SK-N-SH (cell line): ENCODE data around the gene C12orf57.

ENCODE experiments used
- CTCF ChIP-seq: fragments of 200-600 bp; sonication (generic); IDR thresholded peaks from 2 replicates; pipeline ENCODE4 v1.6.1; 2017; ENCODE audit warnings: antibody characterized with exemption, mild to moderate bottlenecking, moderate library complexity
- EP300 ChIP-seq, 2 experiments: IDR thresholded peaks; 2 replicates each; pipeline versions ENCODE4 v1.4.0 to v1.6.1; 2012; ENCODE audit warnings: borderline replicate concordance in 1 of 2, low read depth in 1 of 2, low read length in 1 of 2
- FOXJ3 ChIP-seq: sonication (generic); formaldehyde crosslinking; IDR thresholded peaks from 2 replicates; pipeline ENCODE4 v1.5.1; 2020; ENCODE audit warnings: mild to moderate bottlenecking, missing genetic modification reagents
- GATA2 ChIP-seq: sonication (generic); formaldehyde crosslinking; IDR thresholded peaks from 2 replicates; pipeline ENCODE4 v1.5.0; 2020; ENCODE audit warnings: mild to moderate bottlenecking, missing genetic modification reagents
- MAX ChIP-seq: IDR thresholded peaks from 2 replicates; pipeline ENCODE4 v1.4.0; 2012; ENCODE audit warnings: low read depth
- POLR2AphosphoS5 ChIP-seq: IDR thresholded peaks from 2 replicates; pipeline ENCODE4 v1.6.1; 2012; ENCODE audit warnings: low read depth, low read length
- RAD21 ChIP-seq: IDR thresholded peaks from 2 replicates; pipeline ENCODE4 v1.6.1; 2012; ENCODE audit warnings: mild to moderate bottlenecking, low read length
- RFX5 ChIP-seq: IDR thresholded peaks from 2 replicates; pipeline ENCODE4 v1.6.1; 2012; ENCODE audit warnings: mild to moderate bottlenecking, improper control_type of control experiment, low read length
- TAF1 ChIP-seq: IDR thresholded peaks from 2 replicates; pipeline ENCODE4 v1.6.1; 2012; ENCODE audit warnings: low read depth, mild to moderate bottlenecking, low read length, moderate library complexity, borderline replicate concordance
- TCF12 ChIP-seq: IDR thresholded peaks from 2 replicates; pipeline ENCODE4 v1.4.0; 2012
- YY1 ChIP-seq: IDR thresholded peaks from 2 replicates; pipeline ENCODE4 v1.4.0; 2012; ENCODE audit warnings: low read depth, mild to moderate bottlenecking
- TF ChIP-seq, protein P1 (sequence below): fragments of 150-350 bp; IDR thresholded peaks from 2 replicates; pipeline ENCODE4 v1.6.1; 2017; ENCODE audit warnings: antibody characterized with exemption, low read length, low read depth, borderline replicate concordance
- TF ChIP-seq, protein P2 (sequence below): IDR thresholded peaks from 2 replicates; pipeline ENCODE4 v1.4.0; 2012; ENCODE audit warnings: low read depth, borderline replicate concordance
- TF ChIP-seq, protein P3 (sequence below): IDR thresholded peaks from 2 replicates; pipeline ENCODE4 v1.4.0; 2012; ENCODE audit warnings: low read depth, borderline replicate concordance

- TF ChIP-seq CTCF: no peak
- no peak for TF ChIP-seq GATA2
- TF ChIP-seq EP300 (IDR thresholded peaks at IDR 0.05; ENCODE audit: borderline replicate concordance in 1 of 2, low read depth in 1 of 2, low read length in 1 of 2): no peak
- no peak for TF ChIP-seq TCF12
- TF ChIP-seq POLR2AphosphoS5: no peak
- TF ChIP-seq RFX5: no peak
- TF ChIP-seq, protein P1, sequence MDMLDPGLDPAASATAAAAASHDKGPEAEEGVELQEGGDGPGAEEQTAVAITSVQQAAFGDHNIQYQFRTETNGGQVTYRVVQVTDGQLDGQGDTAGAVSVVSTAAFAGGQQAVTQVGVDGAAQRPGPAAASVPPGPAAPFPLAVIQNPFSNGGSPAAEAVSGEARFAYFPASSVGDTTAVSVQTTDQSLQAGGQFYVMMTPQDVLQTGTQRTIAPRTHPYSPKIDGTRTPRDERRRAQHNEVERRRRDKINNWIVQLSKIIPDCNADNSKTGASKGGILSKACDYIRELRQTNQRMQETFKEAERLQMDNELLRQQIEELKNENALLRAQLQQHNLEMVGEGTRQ: no peak
- TF ChIP-seq MAX: no peak
- no peak for TF ChIP-seq FOXJ3 (CRISPR knock-in tag)
- TF ChIP-seq, protein P2, sequence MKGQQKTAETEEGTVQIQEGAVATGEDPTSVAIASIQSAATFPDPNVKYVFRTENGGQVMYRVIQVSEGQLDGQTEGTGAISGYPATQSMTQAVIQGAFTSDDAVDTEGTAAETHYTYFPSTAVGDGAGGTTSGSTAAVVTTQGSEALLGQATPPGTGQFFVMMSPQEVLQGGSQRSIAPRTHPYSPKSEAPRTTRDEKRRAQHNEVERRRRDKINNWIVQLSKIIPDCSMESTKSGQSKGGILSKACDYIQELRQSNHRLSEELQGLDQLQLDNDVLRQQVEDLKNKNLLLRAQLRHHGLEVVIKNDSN: no peak
- TF ChIP-seq, protein P3, sequence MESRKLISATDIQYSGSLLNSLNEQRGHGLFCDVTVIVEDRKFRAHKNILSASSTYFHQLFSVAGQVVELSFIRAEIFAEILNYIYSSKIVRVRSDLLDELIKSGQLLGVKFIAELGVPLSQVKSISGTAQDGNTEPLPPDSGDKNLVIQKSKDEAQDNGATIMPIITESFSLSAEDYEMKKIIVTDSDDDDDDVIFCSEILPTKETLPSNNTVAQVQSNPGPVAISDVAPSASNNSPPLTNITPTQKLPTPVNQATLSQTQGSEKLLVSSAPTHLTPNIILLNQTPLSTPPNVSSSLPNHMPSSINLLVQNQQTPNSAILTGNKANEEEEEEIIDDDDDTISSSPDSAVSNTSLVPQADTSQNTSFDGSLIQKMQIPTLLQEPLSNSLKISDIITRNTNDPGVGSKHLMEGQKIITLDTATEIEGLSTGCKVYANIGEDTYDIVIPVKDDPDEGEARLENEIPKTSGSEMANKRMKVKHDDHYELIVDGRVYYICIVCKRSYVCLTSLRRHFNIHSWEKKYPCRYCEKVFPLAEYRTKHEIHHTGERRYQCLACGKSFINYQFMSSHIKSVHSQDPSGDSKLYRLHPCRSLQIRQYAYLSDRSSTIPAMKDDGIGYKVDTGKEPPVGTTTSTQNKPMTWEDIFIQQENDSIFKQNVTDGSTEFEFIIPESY: no peak
- TF ChIP-seq TAF1: no peak
- no peak for TF ChIP-seq YY1
- TF ChIP-seq RAD21: no peak
Observed at GRCh38 chr12:6936194-6936635, 7.6 kb upstream of the C12orf57 start.
